ENCODE data around the gene MYO18A. TPM values are rescaled to one million over a fixed set of nuclear protein-coding genes. Genes with fewer than 3 reads are reported as not detected.

MYO18A gene
- total RNA-seq, 3 donors from 2014 or later, result 31.5 to 71.1 (median 42.3) TPM

- Histone ChIP-seq H3K4me1 (peaks cover 0 to 6% of the 10 kb centered on the region in 2 donors), H3K9me3 (no peaks in the 10 kb centered on the region), H3K36me3 (no peaks in the 10 kb centered on the region), H3K27ac (no peak overlapping the region), H3K4me3 (no peak overlapping the region), H3K27me3 (no peaks in the 10 kb centered on the region)
- DNase-seq (ENCODE audit: low spot score in 2 of 2), result no peak
- intact Hi-C loops (cut with DNase I; ENCODE audit: low total_unique reads), result no loop called here
- no peak for TF ChIP-seq POLR2A (IDR thresholded peaks at IDR 0.05)
- no peak for TF ChIP-seq POLR2AphosphoS5 (IDR thresholded peaks at IDR 0.05)
- no peak for TF ChIP-seq CTCF (IDR thresholded peaks at IDR 0.05)
These were observed 12.7 kb downstream of the MYO18A start for GRCh38 chr17:29167393-29168078.

- Histone ChIP-seq H3K27ac (no peak overlapping the region), H3K36me3 (no peaks in the 10 kb centered on the region), H3K4me3 (no peak overlapping the region), H3K9me3 (no peaks in the 10 kb centered on the region), H3K27me3 (no peaks in the 10 kb centered on the region), H3K4me1 (peaks cover 0 to 6% of the 10 kb centered on the region in 2 donors)
- no peak for DNase-seq (ENCODE audit: low spot score in 2 of 2)
- no peak for TF ChIP-seq POLR2A (IDR thresholded peaks at IDR 0.05)
- no peak for TF ChIP-seq CTCF (IDR thresholded peaks at IDR 0.05)
- no peak for TF ChIP-seq POLR2AphosphoS5 (IDR thresholded peaks at IDR 0.05)
- intact Hi-C loops (cut with DNase I; ENCODE audit: low total_unique reads), result no loop called here
These were observed 13.7 kb downstream of the MYO18A start for GRCh38 chr17:29166507-29166887.

- peaks cover 0 to 6% of the 10 kb centered on the region in 2 donors for H3K4me1 ChIP-seq
- intact Hi-C loops (cut with DNase I; ENCODE audit: low total_unique reads), result no loop called here
- H3K4me3 ChIP-seq, result no peak overlapping the region
- no peaks in the 10 kb centered on the region for H3K36me3 ChIP-seq
- TF ChIP-seq POLR2AphosphoS5 (IDR thresholded peaks at IDR 0.05) (no peak), CTCF (IDR thresholded peaks at IDR 0.05) (no peak), POLR2A (IDR thresholded peaks at IDR 0.05) (no peak)
- DNase-seq (ENCODE audit: low spot score in 2 of 2), result no peak
- H3K27me3 ChIP-seq, result no peaks in the 10 kb centered on the region
- H3K9me3 ChIP-seq, result no peaks in the 10 kb centered on the region
- no peak overlapping the region for H3K27ac ChIP-seq
These were observed 14.2 kb downstream of the MYO18A start for GRCh38 chr17:29165800-29166506.

- H3K9me3 ChIP-seq, result no peaks in the 10 kb centered on the region
- intact Hi-C loops (cut with DNase I; ENCODE audit: low total_unique reads), result no loop called here
- no peak for TF ChIP-seq CTCF (IDR thresholded peaks at IDR 0.05)
- no peak for TF ChIP-seq POLR2AphosphoS5 (IDR thresholded peaks at IDR 0.05)
- no peak for TF ChIP-seq POLR2A (IDR thresholded peaks at IDR 0.05)
These were observed 14.9 kb downstream of the MYO18A start for GRCh38 chr17:29165261-29165660.

GRCh38 chr17:29163563-29163962, 16.6 kb downstream of the MYO18A start:
- Histone ChIP-seq H3K4me3 (no peak overlapping the region), H3K27me3 (no peaks in the 10 kb centered on the region), H3K36me3 (no peaks in the 10 kb centered on the region), H3K9me3 (no peaks in the 10 kb centered on the region), H3K4me1 (peaks cover 11 to 13% of the 10 kb centered on the region in 2 donors), H3K27ac (peak overlapping the region in 1 of 2 donors; percentile 26)
- no peak for TF ChIP-seq POLR2A (IDR thresholded peaks at IDR 0.05)
- intact Hi-C loops (cut with DNase I; ENCODE audit: low total_unique reads), result no loop called here
- DNase-seq (ENCODE audit: low spot score in 2 of 2), result no peak

More at GRCh38 chr17:29165261-29165660, 14.9 kb downstream of the MYO18A start:
- DNase-seq (ENCODE audit: low spot score in 2 of 2), result no peak
- Histone ChIP-seq H3K27me3 (no peaks in the 10 kb centered on the region), H3K36me3 (no peaks in the 10 kb centered on the region), H3K4me3 (no peak overlapping the region), H3K4me1 (peaks cover 0 to 6% of the 10 kb centered on the region in 2 donors), H3K27ac (no peak overlapping the region)

Measured in breast epithelium (tissue), 4 donors.